GM19035 (cell line): Measurements from ENCODE around the gene ST7.

Experiments
- ATAC-seq: cut with Tn5 transposase; IDR thresholded peaks from one replicate; pipeline ENCODE4 v1.9.1; 2021; ENCODE audit not compliant: unreplicated experiment

ST7 gene

GRCh38 chr7:117008886-117009531 is 55.7 kb downstream of the ST7 start:
- ATAC-seq: no peak

- ATAC-seq: no peak
Observed at GRCh38 chr7:117009705-117010361, 56.5 kb downstream of the ST7 start.

- peak; percentile 38 for ATAC-seq
Observed at GRCh38 chr7:117010375-117011133, 57.3 kb downstream of the ST7 start.

GRCh38 chr7:117011419-117012260 is 58.3 kb downstream of the ST7 start:
- peak; percentile 77 for ATAC-seq

DNA sequence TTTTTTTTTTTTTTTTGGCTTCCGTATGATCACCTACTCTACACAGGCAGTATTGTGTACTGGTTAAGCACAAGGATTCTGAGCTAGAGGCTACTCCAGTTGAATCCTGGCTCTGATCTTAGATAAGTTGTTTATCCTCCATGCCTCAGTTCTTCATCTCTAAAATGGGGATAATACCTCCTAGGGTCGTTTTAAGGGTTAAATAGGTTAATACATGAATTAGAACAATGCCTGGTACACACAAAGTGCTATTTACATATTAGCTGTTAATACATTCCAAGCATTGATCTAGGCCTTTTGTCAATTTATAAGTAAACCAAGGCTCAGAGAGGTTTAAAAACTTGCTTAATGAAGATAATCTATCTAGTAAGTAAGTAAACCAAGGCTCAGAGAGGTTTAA is 59.0 kb downstream of the ST7 start:
- ATAC-seq: peak; percentile 12

DNA sequence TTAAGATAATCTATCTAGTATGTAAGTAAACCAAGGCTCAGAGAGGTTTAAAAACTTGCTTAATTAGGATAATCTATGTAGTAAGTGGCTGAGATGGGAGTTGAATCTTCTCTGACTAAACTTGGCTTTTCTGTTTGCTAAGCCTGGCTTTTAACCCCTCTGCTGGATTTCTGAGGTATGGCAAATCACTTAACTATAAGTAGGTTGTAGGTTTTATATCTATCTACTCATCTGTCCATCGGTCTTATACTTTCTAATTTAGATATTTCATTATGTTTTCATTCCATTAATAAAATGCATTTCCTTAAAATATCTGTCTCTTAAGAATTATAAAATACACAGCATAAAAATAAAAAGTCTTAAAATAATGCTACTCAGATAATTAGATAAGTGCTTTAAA is 59.4 kb downstream of the ST7 start:
- no peak for ATAC-seq

DNA sequence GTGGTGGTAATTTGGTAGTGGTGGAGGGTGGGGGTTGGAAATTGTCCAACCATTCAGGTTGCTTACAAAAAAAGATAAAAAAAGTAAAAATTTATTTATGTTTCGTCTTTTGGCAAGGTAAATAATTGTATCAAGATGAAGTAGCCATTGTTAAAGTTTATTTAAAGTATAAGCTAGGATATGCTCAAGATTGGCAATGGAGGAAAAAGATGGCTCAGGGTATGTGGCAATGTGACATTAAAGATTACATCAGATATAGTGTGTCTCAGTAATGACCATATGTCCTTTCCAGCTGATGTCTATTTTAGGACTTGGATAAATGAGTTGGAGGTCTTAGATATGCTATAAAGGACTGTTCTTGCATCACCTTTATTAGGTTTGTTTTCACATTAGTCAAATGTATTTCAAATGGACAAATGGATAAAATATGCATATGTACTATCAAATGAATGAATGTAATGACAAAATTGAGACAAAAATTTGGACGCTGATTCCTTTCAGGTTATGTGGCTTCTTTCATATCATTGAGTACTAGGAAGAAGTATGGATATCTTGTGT is 60.9 kb downstream of the ST7 start:
- ATAC-seq: no peak

- peak; percentile 39 for ATAC-seq
Observed at GRCh38 chr7:117014673-117015133, 61.4 kb downstream of the ST7 start.

- no peak for ATAC-seq
Observed at GRCh38 chr7:117015258-117016184, 62.2 kb downstream of the ST7 start.

GRCh38 chr7:117017017-117017451 is 63.7 kb downstream of the ST7 start:
- ATAC-seq: no peak

DNA sequence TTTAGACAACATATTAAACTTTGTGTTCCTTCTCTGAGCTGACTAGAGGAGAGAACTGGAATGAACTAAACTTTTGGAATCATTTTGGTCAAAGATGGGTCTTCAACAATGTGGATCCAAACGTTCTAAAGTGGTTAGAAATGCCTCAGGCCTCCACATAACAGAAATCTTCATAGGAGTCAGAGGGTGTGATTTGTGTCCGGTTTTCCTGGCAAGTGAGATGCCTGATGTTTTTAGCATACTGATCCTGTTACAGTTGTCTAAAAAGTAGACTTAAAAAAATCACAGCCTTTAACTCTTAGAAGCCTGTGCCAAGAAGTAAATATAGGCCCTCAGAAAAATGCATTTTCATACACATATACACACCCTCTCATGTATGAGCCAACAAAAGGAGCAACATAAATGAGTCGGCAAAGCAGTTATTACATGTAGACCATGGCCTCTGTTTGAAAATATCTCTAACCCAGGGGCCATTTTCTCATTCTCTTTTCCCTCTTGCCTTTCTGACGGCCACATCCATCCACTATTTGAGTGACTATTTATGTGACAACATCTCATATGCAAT is 64.5 kb downstream of the ST7 start:
- ATAC-seq: no peak

GRCh38 chr7:117018713-117019112 is 65.4 kb downstream of the ST7 start:
- no peak for ATAC-seq

DNA sequence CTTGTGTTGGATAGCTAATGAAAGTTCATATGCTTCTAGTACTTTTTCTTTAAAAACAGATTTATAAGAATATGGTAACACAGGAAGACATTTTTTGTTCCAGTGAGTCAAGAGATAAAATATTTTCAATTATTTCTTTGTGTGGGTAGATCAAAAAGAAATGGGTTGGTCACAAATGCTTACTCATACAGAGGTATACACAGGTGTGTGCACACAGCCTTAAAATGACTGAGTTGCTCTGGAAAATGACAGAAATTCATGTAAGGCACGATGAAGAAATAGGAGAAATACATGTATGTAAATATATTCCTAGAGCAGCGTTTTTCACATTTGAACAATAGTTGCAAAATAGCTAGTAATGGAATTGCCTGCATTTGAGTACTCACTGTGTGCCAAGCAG is 66.0 kb downstream of the ST7 start:
- ATAC-seq: no peak

DNA sequence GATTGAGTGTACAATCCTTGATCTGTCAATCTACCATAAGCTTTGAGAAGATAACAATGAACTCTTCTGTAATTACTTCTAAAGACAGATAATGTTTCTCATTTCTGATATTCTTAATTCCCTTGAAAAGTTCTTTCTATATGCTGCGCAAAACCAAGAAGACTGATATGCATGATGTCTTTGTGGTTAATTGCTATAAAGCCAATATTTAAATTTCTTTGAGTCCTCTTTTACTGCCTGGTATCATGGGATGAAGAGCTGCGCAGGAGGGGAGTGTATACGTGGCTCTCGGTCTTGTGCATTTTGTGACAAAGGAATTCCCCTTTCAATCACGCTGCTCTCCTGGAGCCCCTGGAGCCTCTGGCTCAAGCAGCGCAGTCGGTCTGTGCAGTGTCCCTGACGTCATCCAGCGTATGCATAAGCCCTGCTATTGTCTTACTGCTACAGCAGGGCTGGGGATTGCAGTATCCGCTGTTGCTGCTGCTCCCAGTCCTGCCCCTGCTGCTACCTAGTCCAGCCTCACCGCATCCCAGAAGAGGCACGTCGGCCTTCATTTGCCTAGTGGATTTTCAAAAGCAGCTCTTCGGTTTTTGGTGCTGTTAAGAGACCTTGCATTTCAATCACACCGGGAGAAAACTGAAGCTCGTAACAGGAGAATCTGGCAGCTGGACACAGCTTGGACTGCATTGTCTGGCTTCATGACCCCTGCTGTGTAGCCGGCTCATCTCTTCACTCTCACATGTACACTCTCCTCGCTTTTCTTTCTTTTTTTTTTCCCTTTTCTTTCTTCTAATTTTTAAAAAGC is 66.7 kb downstream of the ST7 start:
- ATAC-seq: no peak

DNA sequence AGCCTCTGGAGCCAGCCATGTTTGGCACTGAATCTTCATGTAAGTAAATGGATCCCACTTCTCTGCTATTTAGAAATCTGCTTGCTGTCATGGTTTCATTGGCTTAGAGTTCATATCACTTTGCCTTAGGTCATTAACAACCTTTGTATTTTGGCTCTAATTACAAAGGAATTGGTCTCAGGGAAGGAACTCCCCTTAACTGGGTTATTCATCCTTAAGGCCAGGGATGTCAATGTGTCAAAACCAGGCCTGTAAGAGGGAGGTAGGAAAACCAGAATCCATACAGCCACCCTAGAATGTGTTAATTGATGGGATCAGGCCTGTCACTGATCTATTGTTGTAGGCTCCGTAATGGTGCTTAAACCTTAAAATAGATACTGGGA is 67.3 kb downstream of the ST7 start:
- no peak for ATAC-seq

- no peak for ATAC-seq
Observed at GRCh38 chr7:117021366-117021765, 68.1 kb downstream of the ST7 start.

DNA sequence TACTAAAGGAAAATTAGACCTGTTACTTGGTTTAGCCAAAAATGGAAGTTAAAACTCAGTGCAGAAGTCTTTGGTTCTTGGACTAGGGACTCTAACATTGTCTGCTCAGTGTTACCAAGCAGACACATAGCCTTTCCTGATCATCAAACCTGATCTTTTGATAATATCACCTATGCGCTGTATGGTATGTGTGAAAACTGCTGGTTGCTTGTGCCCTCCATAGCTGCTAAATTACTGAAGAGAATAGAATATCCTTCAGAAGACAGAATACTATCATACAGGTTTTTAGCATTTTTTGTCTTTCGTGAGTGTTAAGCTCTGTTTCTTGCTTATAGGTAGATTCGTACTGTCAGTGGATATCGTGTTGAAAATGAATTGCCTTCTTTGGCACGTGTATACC is 68.7 kb downstream of the ST7 start:
- no peak for ATAC-seq

GRCh38 chr7:117023325-117023854 is 70.1 kb downstream of the ST7 start:
- peak; percentile 70 for ATAC-seq
